Muscle layer of colon (tissue), 2 donors: ENCODE data around the gene MMP8.

Experiments used
- H3K27ac ChIP-seq: one replicate; pipeline ENCODE4 v1.7.0; 2013; ENCODE audit warnings: low read depth, mild to moderate bottlenecking, low read length, moderate library complexity
- H3K27me3 ChIP-seq, 2 donors: one replicate each; pipeline ENCODE4 v1.7.0; 2013; ENCODE audit warnings: low read length in 2 of 2, mild to moderate bottlenecking in 2 of 2; ENCODE audit not compliant: insufficient read depth in 2 of 2, control insufficient read depth in 1 of 2
- H3K36me3 ChIP-seq: one replicate; pipeline ENCODE4 v1.7.0; 2013; ENCODE audit warnings: mild to moderate bottlenecking, low read length; ENCODE audit not compliant: insufficient read depth
- H3K4me1 ChIP-seq: one replicate; pipeline ENCODE4 v1.7.0; 2013; ENCODE audit warnings: mild to moderate bottlenecking, low read length; ENCODE audit not compliant: insufficient read depth
- H3K4me3 ChIP-seq, 2 donors: one replicate each; pipeline ENCODE4 v1.7.0; 2013; ENCODE audit warnings: low read length in 2 of 2, low read depth in 1 of 2, mild to moderate bottlenecking in 1 of 2, moderate library complexity in 1 of 2
- H3K9ac ChIP-seq: one replicate; pipeline ENCODE4 v1.7.0; 2013; ENCODE audit warnings: low read length
- H3K9me3 ChIP-seq: one replicate; pipeline ENCODE4 v1.7.0; 2013; ENCODE audit warnings: mild to moderate bottlenecking, low read length
- donor health status: abdominal sarcoma.
- donor health status: Adenocarcinoma of cecum.

Gene MMP8

DNA sequence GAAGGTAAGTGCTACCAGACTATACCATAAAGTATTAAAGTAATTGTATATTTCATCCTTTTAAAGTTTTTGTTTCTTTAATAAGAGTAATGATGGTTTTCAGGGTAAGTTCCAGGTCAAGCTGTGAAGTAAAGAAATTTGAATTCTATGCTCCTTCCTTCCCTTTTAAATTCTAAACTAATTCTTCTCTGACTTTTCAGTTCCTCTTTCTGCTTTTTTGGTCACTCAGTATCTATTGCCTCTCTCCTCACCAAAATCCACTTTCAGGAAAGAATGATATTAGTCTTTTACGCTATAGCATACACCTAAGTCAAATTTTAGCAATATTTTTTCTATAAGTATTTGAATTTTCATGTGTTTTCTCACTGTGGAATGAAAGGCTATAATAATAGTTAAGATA, 8.2 kb downstream of the MMP8 start:
- no peaks in the 10 kb centered on the region for H3K36me3 ChIP-seq
- H3K9ac ChIP-seq, result no peak overlapping the region
- no peaks in the 10 kb centered on the region for H3K4me1 ChIP-seq
- H3K27me3 ChIP-seq, result no peaks in the 10 kb centered on the region
- no peak overlapping the region for H3K4me3 ChIP-seq
- H3K27ac ChIP-seq, result no peak overlapping the region
- no peaks in the 10 kb centered on the region for H3K9me3 ChIP-seq

DNA sequence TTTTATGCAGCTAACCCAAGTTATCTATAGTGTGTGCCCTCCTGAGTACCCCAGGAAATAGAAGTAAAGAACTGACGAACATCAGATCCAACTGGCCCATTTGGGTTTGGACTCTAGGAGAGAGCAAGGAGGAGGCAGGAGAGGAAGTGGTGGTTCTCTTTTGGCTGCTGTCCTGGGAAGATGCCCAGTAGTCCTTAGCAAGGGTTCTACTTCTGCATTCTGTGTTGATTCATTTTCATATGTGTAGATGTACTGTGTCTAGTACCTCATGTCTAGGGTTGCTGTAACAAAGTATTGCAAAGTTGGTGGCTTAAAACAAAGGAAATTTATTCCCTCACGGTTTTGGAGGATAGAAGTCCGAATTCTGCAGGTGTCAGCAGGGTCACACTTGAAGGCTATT, 12.6 kb downstream of the MMP8 start:
- H3K27ac ChIP-seq, result no peak overlapping the region
- no peaks in the 10 kb centered on the region for H3K36me3 ChIP-seq
- no peak overlapping the region for H3K9ac ChIP-seq
- H3K27me3 ChIP-seq, result no peaks in the 10 kb centered on the region
- no peak overlapping the region for H3K4me3 ChIP-seq
- H3K9me3 ChIP-seq, result no peaks in the 10 kb centered on the region
- H3K4me1 ChIP-seq, result no peaks in the 10 kb centered on the region

GRCh38 chr11:102709201-102709945, 15.4 kb downstream of the MMP8 start:
- no peak overlapping the region for H3K9ac ChIP-seq
- H3K27ac ChIP-seq, result no peak overlapping the region
- H3K27me3 ChIP-seq, result no peaks in the 10 kb centered on the region
- H3K4me3 ChIP-seq, result no peak overlapping the region
- no peaks in the 10 kb centered on the region for H3K9me3 ChIP-seq
- H3K36me3 ChIP-seq, result no peaks in the 10 kb centered on the region
- H3K4me1 ChIP-seq, result no peaks in the 10 kb centered on the region

- Histone ChIP-seq H3K9ac (no peak overlapping the region), H3K4me3 (no peak overlapping the region), H3K36me3 (no peaks in the 10 kb centered on the region)
Measured at GRCh38 chr11:102708654-102709053, 16.1 kb downstream of the MMP8 start.

DNA sequence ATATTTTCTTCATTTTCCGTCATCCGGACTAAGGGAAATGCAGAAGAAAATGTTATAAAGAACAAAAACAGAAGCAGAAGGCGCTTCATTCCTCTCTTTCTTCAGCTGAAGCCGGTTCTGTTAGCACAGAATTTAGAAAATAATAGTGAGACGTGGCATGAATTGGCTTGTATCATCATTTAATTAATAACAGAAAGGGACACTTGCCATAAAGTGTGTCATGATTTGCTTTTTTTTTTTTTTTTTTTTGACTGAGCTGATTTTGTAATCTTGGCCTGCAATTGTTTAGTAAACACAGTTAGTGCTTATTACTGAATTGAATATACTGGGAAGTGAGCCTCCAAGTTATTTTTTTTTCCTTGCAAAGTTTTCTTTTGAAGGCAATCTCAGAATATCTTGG, 19.1 kb downstream of the MMP8 start, which contains the start of gene MMP27:
Gene MMP27, minus strand, starts transcription at position 144 of the 400 bp plus-strand sequence. Its CDS starts 55 bp downstream, at position 89.
- Histone ChIP-seq H3K4me3 (no peak within 1 kb of the TSS), H3K4me1 (no peaks in the 10 kb centered on the region), H3K27ac (no peak within 1 kb of the TSS), H3K27me3 (no peaks in the 10 kb centered on the region), H3K9me3 (no peaks in the 10 kb centered on the region), H3K9ac (no peak within 1 kb of the TSS), H3K36me3 (no peaks in the 10 kb centered on the region)

More at GRCh38 chr11:102708654-102709053, 16.1 kb downstream of the MMP8 start:
- Histone ChIP-seq H3K27ac (no peak overlapping the region), H3K4me1 (no peaks in the 10 kb centered on the region), H3K27me3 (no peaks in the 10 kb centered on the region), H3K9me3 (no peaks in the 10 kb centered on the region)

- H3K36me3 ChIP-seq, result no peaks in the 10 kb centered on the region
- no peak overlapping the region for H3K9ac ChIP-seq
- H3K4me3 ChIP-seq, result no peak overlapping the region
- no peak overlapping the region for H3K27ac ChIP-seq
- H3K4me1 ChIP-seq, result no peaks in the 10 kb centered on the region
- H3K27me3 ChIP-seq, result no peaks in the 10 kb centered on the region
- no peaks in the 10 kb centered on the region for H3K9me3 ChIP-seq
Measured at GRCh38 chr11:102704841-102705240, 19.9 kb downstream of the MMP8 start.

- no peak overlapping the region for H3K9ac ChIP-seq
- no peak overlapping the region for H3K27ac ChIP-seq
- H3K4me1 ChIP-seq, result no peaks in the 10 kb centered on the region
- no peaks in the 10 kb centered on the region for H3K36me3 ChIP-seq
- no peaks in the 10 kb centered on the region for H3K27me3 ChIP-seq
- H3K4me3 ChIP-seq, result no peak overlapping the region
- H3K9me3 ChIP-seq, result no peaks in the 10 kb centered on the region
Measured at GRCh38 chr11:102703826-102704493, 20.8 kb downstream of the MMP8 start.

DNA sequence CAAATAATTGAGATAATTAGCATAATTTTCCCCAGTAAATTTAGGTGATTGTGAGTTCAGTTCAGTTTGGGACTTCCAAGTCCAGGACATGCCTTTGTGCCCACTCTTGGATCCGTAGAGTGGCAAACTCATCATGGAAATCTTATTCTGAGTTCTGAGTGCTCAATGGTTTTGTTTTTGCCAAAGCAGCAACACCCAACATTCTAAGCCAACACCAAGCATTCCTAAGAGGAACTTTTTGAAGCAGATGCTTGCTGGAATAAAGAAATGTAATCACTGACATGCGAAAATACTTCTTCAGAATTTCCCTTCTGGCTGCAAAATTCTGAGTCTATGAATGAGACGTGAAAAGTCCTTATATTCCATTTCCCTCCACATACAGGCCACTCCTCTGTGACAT, 29.6 kb downstream of the MMP8 start:
- H3K4me3 ChIP-seq, result no peak overlapping the region
- peaks cover 8% of the 10 kb centered on the region for H3K4me1 ChIP-seq
- no peak overlapping the region for H3K27ac ChIP-seq
- no peaks in the 10 kb centered on the region for H3K27me3 ChIP-seq
- no peak overlapping the region for H3K9ac ChIP-seq
- no peaks in the 10 kb centered on the region for H3K9me3 ChIP-seq
- no peaks in the 10 kb centered on the region for H3K36me3 ChIP-seq

DNA sequence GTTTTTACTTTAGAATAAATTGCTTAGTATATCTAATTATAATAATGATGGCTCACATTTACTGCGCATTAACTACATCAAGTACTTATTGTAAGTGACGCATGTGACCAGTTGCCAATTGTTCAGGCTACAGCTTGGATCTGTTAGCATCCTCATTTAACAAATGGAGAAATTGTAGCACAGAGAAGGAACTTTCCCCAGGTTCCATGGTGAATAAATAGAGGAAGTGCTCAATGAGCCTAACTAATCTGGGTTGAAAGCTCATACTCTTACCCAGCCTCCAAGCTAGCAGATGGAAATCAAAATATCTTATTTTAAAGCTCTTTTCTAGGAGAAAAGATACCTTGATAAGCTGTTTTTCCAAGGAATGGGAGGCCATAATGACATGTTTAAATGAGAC, 39.0 kb downstream of the MMP8 start:
- Histone ChIP-seq H3K27ac (no peak overlapping the region), H3K4me3 (no peak overlapping the region), H3K27me3 (no peaks in the 10 kb centered on the region), H3K4me1 (peaks cover 6% of the 10 kb centered on the region), H3K9ac (no peak overlapping the region), H3K9me3 (no peaks in the 10 kb centered on the region), H3K36me3 (no peaks in the 10 kb centered on the region)

DNA sequence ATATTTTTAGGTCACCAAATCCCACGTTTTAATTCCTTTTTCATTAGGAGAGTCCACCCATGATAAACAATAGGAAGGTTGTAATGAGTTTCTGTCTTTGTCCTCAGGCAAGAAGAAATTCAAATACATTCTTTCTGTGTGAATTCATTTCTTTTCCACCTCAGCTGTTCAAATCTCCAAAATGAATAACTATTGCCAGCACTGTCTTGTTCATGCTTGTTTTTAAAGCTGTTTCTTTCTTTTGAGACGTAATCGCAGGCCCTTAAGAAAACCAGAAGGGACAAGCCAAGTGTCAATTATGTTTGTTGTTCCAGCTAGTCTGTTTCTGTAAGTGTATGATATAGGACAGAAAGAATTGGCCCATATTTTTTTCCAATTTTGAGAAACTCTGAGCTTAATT, 39.4 kb downstream of the MMP8 start:
- peaks cover 6% of the 10 kb centered on the region for H3K4me1 ChIP-seq
- no peak overlapping the region for H3K9ac ChIP-seq
- no peaks in the 10 kb centered on the region for H3K36me3 ChIP-seq
- H3K9me3 ChIP-seq, result no peaks in the 10 kb centered on the region
- no peaks in the 10 kb centered on the region for H3K27me3 ChIP-seq
- H3K4me3 ChIP-seq, result no peak overlapping the region
- no peak overlapping the region for H3K27ac ChIP-seq

DNA sequence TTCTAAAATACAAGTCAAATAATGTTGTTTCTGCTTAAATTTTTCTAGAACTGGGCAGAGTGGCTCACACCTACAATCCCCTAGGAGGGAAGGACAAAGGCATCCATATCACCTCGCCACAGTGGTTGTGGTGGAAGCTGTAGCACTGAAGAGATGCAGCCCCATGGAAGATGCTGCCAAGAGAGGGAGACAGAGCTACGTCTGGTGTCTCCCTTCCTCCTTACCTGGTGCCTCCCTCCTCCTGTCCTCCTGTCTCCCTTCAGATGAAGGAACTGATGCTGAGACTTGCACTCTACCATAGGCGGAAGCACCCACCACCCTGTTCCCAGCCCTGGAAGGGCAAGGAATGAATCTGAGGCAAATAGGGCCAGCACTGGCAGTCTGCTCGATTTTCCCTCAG, 41.5 kb downstream of the MMP8 start:
- H3K27ac ChIP-seq, result no peak overlapping the region

GRCh38 chr11:102680945-102681344, 43.8 kb downstream of the MMP8 start:
- no peak overlapping the region for H3K4me3 ChIP-seq
- H3K9me3 ChIP-seq, result no peaks in the 10 kb centered on the region
- H3K4me1 ChIP-seq, result peaks cover 6% of the 10 kb centered on the region
- no peak overlapping the region for H3K27ac ChIP-seq
- no peaks in the 10 kb centered on the region for H3K36me3 ChIP-seq
- H3K27me3 ChIP-seq, result no peaks in the 10 kb centered on the region
- no peak overlapping the region for H3K9ac ChIP-seq

More for the DNA sequence above, 41.5 kb downstream of the MMP8 start:
- Histone ChIP-seq H3K36me3 (no peaks in the 10 kb centered on the region), H3K9me3 (no peaks in the 10 kb centered on the region), H3K27me3 (no peaks in the 10 kb centered on the region), H3K4me3 (no peak overlapping the region), H3K9ac (no peak overlapping the region), H3K4me1 (peaks cover 6% of the 10 kb centered on the region)
